ENCODE data around the gene SOX4. TPM values are rescaled to one million over a fixed set of nuclear protein-coding genes. Genes with fewer than 3 reads are reported as not detected.
A peak's percentile ranks its signal among the peaks of the same experiment; 100 is the strongest.
"Not testable (repeated sequence)": the region's sequence is repeated elsewhere in the genome, so short reads cannot be mapped to it uniquely, and the experiment has no call there.

The SOX4 gene
- total RNA-seq, result 1 to 10 TPM; 3.5 to 9.3 (median 4.6) TPM

- intact Hi-C loops (cut with DNase I), result no loop called here
- H3K9me3 ChIP-seq, result no peaks in the 10 kb centered on the region
- no peaks in the 10 kb centered on the region for H3K36me3 ChIP-seq
- WGBS, 2 donors, result 0% methylated on average over 19 of the region's 19 CpGs
- peaks cover 0 to 4% (median 0%) of the 10 kb centered on the region in 4 donors for H3K27me3 ChIP-seq
- H3K4me3 ChIP-seq, result peak within 1 kb of the TSS; percentile 68 to 75 (median 70)
- peak; percentile 51 for DNase-seq
- peaks cover 9 to 43% (median 9%) of the 10 kb centered on the region in 3 donors for H3K4me1 ChIP-seq
- H3K27ac ChIP-seq, result peak within 1 kb of the TSS; percentile 90 to 96 (median 92)
- TF ChIP-seq, protein P1, sequence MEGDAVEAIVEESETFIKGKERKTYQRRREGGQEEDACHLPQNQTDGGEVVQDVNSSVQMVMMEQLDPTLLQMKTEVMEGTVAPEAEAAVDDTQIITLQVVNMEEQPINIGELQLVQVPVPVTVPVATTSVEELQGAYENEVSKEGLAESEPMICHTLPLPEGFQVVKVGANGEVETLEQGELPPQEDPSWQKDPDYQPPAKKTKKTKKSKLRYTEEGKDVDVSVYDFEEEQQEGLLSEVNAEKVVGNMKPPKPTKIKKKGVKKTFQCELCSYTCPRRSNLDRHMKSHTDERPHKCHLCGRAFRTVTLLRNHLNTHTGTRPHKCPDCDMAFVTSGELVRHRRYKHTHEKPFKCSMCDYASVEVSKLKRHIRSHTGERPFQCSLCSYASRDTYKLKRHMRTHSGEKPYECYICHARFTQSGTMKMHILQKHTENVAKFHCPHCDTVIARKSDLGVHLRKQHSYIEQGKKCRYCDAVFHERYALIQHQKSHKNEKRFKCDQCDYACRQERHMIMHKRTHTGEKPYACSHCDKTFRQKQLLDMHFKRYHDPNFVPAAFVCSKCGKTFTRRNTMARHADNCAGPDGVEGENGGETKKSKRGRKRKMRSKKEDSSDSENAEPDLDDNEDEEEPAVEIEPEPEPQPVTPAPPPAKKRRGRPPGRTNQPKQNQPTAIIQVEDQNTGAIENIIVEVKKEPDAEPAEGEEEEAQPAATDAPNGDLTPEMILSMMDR (IDR thresholded peaks at IDR 0.05), result no peak
- TF ChIP-seq POLR2A (IDR thresholded peaks at IDR 0.05), result peak in 3 of 4 donors; percentile 55 to 83 (median 80)
Observed at GRCh38 chr6:21593412-21593926, at the start of gene SOX4. Gene SOX4, plus strand, starts transcription at chr6:21593751. Its CDS starts 784 bp downstream, at chr6:21594535.

DNA sequence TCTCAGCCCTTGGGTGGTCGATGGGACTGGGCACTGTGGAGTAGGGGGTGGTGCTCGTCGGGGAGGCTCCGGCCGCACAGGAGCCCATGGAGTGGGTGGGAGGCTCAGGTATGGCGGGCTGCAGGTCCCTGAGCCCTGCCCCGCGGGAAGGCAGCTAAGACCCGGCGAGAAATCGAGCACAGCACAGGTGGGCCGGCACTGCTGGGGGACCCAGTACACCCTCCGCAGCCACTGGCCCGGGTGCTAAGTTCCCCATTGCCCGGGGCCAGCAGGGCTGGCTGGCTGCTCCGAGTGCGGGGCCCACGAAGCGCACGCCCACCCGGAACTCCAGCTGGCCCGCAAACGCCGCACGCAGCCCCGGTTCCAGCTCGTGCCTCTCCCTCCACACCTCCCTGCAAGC lies 41.3 kb upstream of the SOX4 start:
- H3K4me3 ChIP-seq; H3K27ac ChIP-seq; H3K36me3 ChIP-seq; DNase-seq; H3K4me1 ChIP-seq; H3K27me3 ChIP-seq; intact Hi-C loops (cut with DNase I): not testable (repeated sequence)
- no CpG with 5 or more reads among the region's 27 CpGs for WGBS, 2 donors
- H3K9me3 ChIP-seq, result peaks cover 0 to 10% (median 4%) of the 10 kb centered on the region in 3 donors

DNA sequence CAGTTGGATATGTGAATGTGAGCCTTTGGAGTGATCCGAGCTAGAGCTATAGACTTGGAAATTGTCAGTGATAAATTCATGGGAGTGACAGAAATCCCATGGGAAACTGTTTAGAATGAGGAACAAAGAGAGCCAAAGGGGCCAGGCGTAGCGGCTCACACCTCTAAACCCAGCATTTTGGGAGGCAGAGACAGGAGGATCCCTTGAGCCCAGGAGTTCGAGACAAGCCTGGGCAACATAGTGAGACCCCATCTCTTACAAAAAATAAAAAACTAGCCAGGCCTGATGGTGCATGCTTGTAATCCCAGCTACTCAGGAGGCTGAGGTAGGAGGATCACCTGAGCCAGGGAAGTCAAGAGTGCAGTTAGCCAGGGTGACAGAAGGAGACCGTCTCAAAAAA lies 39.3 kb upstream of the SOX4 start:
- Histone ChIP-seq H3K27me3 (no peaks in the 10 kb centered on the region), H3K4me3 (no peak overlapping the region), H3K4me1 (no peaks in the 10 kb centered on the region), H3K36me3 (no peaks in the 10 kb centered on the region), H3K27ac (no peak overlapping the region), H3K9me3 (peaks cover 0 to 5% (median 0%) of the 10 kb centered on the region in 3 donors)
- 82 to 91% methylated on average over 5 of the region's 5 CpGs for WGBS, 2 donors
- no peak for TF ChIP-seq POLR2A (IDR thresholded peaks at IDR 0.05)
- TF ChIP-seq, protein P1 (IDR thresholded peaks at IDR 0.05), result no peak
- no peak for DNase-seq
- intact Hi-C loops (cut with DNase I), result no loop called here

DNA sequence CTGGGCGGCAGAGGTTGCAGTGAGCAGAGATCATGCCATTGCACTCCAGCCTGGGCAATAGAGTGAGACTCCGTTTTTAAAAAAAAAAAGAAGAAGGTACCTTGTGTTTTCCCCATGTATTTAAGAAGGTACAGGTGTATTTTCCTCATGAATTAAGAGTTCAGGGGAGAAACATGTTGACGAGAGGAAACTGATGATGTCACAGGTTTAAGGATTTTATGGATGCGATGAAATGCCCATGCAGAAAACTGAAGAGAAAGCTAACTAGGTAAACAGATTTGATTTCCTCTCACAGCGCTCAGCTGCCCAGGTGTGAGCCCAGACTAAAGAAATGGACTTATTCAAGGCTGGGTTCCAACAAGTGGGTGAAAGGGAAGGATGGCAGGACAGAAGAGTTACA lies 38.4 kb upstream of the SOX4 start:
- WGBS, 2 donors, result 83 to 92% methylated on average over 5 of the region's 5 CpGs
- no peak overlapping the region for H3K27ac ChIP-seq
- H3K27me3 ChIP-seq, result no peaks in the 10 kb centered on the region
- no peak overlapping the region for H3K4me3 ChIP-seq
- no peaks in the 10 kb centered on the region for H3K9me3 ChIP-seq
- no peaks in the 10 kb centered on the region for H3K36me3 ChIP-seq
- TF ChIP-seq POLR2A (IDR thresholded peaks at IDR 0.05), result no peak
- TF ChIP-seq, protein P1 (IDR thresholded peaks at IDR 0.05), result no peak
- H3K4me1 ChIP-seq, result no peaks in the 10 kb centered on the region
- intact Hi-C loops (cut with DNase I), result no loop called here
- no peak for DNase-seq

GRCh38 chr6:21556511-21556910 lies 37.0 kb upstream of the SOX4 start:
- DNase-seq, result no peak
- H3K9me3 ChIP-seq, result no peaks in the 10 kb centered on the region
- no peak for TF ChIP-seq POLR2A (IDR thresholded peaks at IDR 0.05)
- TF ChIP-seq, protein P1 (IDR thresholded peaks at IDR 0.05), result no peak
- H3K4me1 ChIP-seq, result no peaks in the 10 kb centered on the region
- no peaks in the 10 kb centered on the region for H3K36me3 ChIP-seq
- 76 to 91% methylated on average over 6 of the region's 6 CpGs for WGBS, 2 donors
- no peak overlapping the region for H3K4me3 ChIP-seq
- no peaks in the 10 kb centered on the region for H3K27me3 ChIP-seq
- H3K27ac ChIP-seq, result no peak overlapping the region
- intact Hi-C loops (cut with DNase I), result no loop called here
